Measurements from ENCODE around the gene ADGRD2. TPM values are rescaled to one million over a fixed set of nuclear protein-coding genes. Genes with fewer than 3 reads are reported as not detected.

ADGRD2 gene
- polyA plus RNA-seq, 2 of the 4 experiments (the other 2 are of a cell fraction): not detected

GRCh38 chr9:124498499-124499146 is 48.4 kb downstream of the ADGRD2 start:
- no peak for FAIRE-seq
- H3K4me2 ChIP-seq: no peak overlapping the region
- whole genome bisulfite sequencing (ENCODE audit: missing lambda C conversion rate): 67% methylated on average over 8 of the region's 15 CpGs
- H3K27ac ChIP-seq: no peak overlapping the region
- no peaks in the 10 kb centered on the region for H3K4me1 ChIP-seq
- no peaks in the 10 kb centered on the region for H3K9me3 ChIP-seq
- no peak for ATAC-seq
- DNase-seq (ENCODE audit: low read depth in 1 of 2, low spot score in 1 of 2): no peak
- TF ChIP-seq, protein P1, sequence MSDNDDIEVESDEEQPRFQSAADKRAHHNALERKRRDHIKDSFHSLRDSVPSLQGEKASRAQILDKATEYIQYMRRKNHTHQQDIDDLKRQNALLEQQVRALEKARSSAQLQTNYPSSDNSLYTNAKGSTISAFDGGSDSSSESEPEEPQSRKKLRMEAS (IDR thresholded peaks at IDR 0.05): no peak
- CTCF ChIA-PET: interaction anchor here (0.8 to 1.3 kb wide), 3 partner anchors 12 to 18 kb away, joined by 3 to 4 read pairs (median 3); no protein-coding TSS in a partner anchor
- no peak overlapping the region for H3K4me3 ChIP-seq
- POLR2A ChIA-PET: interaction anchor here (0.5 kb wide), 1 partner anchor 211 kb away, joined by 3 read pairs; no protein-coding TSS in a partner anchor

DNA sequence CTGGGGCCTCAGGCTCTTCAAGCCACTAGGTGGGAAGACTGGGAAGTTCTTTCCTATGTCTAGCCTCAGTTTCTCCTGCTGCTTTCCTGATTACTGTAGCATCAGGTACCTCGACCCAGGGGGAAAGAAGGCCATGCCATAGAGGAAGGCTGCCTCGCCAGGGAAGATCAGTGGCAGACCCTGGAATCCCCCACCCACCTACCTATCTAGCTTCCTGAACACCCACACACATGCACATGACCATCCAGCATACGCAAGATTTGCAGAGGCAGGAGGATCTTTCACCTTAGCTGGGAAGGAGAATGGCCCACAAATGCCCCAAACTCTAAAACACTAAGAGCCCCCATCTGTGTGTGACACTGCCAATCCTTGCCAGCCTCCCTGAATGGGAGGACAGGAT is 49.0 kb downstream of the ADGRD2 start:
- DNase-seq (ENCODE audit: low read depth in 1 of 2, low spot score in 1 of 2) (no peak), FAIRE-seq (no peak), ATAC-seq (no peak)
- Histone ChIP-seq H3K4me1 (0 out of 3 replicates have a peak, but pooled peaks cover under 1% of the 10 kb centered on the region), H3K27ac (no peak overlapping the region), H3K4me3 (no peak overlapping the region), H3K4me2 (no peak overlapping the region), H3K9me3 (no peaks in the 10 kb centered on the region)
- WGBS (ENCODE audit: missing lambda C conversion rate): 50% methylated on average over 3 of the region's 3 CpGs
- TF ChIP-seq PHF8 (IDR thresholded peaks at IDR 0.05; ENCODE audit: borderline replicate concordance, low read depth) (no peak), FOSL2 (IDR thresholded peaks at IDR 0.05) (no peak), FOSL2 (CRISPR knock-in tag; IDR thresholded peaks at IDR 0.05) (no peak), SREBF2 (IDR thresholded peaks at IDR 0.05) (no peak), NFE2L2 (conservative IDR thresholded peaks at IDR 0.05; ENCODE audit: low read length) (no peak), KDM5A (IDR thresholded peaks at IDR 0.05) (no peak), EHMT2 (IDR thresholded peaks at IDR 0.05; ENCODE audit: low read depth) (no peak), ATOH8 (CRISPR knock-in tag; IDR thresholded peaks at IDR 0.05; ENCODE audit: low read depth) (no peak), RARB (CRISPR knock-in tag; IDR thresholded peaks at IDR 0.05) (no peak), FOXS1 (CRISPR knock-in tag; IDR thresholded peaks at IDR 0.05) (no peak), POLR2A (IDR thresholded peaks at IDR 0.05; ENCODE audit: low read length) (no peak), GATA3 (IDR thresholded peaks at IDR 0.05; ENCODE audit: borderline replicate concordance) (no peak), JUN (IDR thresholded peaks at IDR 0.05) (no peak), REST (IDR thresholded peaks at IDR 0.05) (no peak), HEYL (CRISPR knock-in tag; IDR thresholded peaks at IDR 0.05) (no peak)
- TF ChIP-seq, protein P2, sequence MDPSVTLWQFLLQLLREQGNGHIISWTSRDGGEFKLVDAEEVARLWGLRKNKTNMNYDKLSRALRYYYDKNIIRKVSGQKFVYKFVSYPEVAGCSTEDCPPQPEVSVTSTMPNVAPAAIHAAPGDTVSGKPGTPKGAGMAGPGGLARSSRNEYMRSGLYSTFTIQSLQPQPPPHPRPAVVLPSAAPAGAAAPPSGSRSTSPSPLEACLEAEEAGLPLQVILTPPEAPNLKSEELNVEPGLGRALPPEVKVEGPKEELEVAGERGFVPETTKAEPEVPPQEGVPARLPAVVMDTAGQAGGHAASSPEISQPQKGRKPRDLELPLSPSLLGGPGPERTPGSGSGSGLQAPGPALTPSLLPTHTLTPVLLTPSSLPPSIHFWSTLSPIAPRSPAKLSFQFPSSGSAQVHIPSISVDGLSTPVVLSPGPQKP (IDR thresholded peaks at IDR 0.05; ENCODE audit: low read depth, low read length): no peak
- CTCF ChIA-PET: interaction anchor here (1.1 to 1.3 kb wide), 2 partner anchors 19 to 38 kb away, joined by 4 read pairs; no protein-coding TSS in a partner anchor
- POLR2A ChIA-PET: interaction anchor here (0.5 kb wide), 1 partner anchor 211 kb away, joined by 3 read pairs; no protein-coding TSS in a partner anchor
